GM18505 (cell line): ENCODE results near the gene GRAMD4.
"Not testable (repeated sequence)": the region's sequence is repeated elsewhere in the genome, so short reads cannot be mapped to it uniquely, and the experiment has no call there.

Experiments used
- ATAC-seq: cut with Tn5 transposase; IDR thresholded peaks from one replicate; pipeline ENCODE4 v1.9.1; 2021; ENCODE audit not compliant: unreplicated experiment
- POLR2A ChIP-seq: IDR thresholded peaks from 4 replicates; pipeline ENCODE4 v1.6.1; 2011; ENCODE audit warnings: borderline replicate concordance; ENCODE audit not compliant: insufficient read depth, insufficient read length; ENCODE audit errors: extremely low read depth

GRAMD4 gene

DNA sequence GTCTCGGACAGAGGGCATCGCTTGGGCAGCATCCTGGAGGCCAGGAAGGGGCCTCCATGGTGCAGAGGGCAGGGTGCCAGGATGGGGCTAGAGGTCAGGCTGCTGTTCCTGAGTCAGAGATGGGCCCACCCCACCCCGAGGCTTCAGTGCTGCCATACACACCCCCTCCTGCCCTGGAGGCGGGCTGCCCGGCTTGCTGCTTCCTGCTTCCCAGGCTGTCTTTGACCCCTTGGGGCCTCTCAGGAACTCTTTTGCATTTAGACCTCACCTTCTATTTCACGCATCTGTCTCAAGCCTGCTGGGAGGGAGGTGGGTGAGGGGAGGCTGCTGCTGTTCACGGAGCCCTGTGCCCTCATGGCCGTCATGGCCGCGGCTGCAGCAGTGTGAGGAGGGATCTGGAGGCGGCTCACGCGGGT lies 6.6 kb upstream of the GRAMD4 start:
- peak; percentile 51 for TF ChIP-seq POLR2A
- ATAC-seq = no peak

- no peak for ATAC-seq
- peak; percentile 28 for TF ChIP-seq POLR2A
These were observed 5.9 kb upstream of the GRAMD4 start for GRCh38 chr22:46614025-46614931.

- ATAC-seq = no peak
- TF ChIP-seq POLR2A = no peak
These were observed 2.8 kb upstream of the GRAMD4 start for GRCh38 chr22:46617207-46617985.

- ATAC-seq = no peak
- no peak for TF ChIP-seq POLR2A
These were observed 2.1 kb upstream of the GRAMD4 start for GRCh38 chr22:46617986-46618647.

DNA sequence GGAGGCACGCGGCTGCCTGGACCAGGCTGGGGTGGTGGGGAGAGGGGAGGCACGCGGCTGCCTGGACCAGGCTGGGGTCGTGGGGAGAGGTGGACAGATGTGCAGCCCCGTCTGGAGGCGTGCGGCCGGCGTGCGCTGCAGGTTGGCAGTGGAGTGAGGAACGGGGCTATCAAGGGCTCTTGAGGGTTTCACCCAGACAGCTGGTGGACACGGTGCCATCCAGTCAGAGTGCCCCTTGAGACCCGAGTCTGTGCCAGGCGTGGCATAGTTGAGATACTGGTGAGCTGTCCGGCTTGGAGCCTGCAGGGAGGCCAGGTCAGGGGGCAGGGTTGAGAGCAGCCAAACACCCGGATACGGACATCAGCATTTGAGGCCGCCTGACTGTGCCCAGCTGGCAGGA lies 1.5 kb upstream of the GRAMD4 start:
- TF ChIP-seq POLR2A = no peak
- no peak for ATAC-seq

- no peak for TF ChIP-seq POLR2A
- no peak for ATAC-seq
These were observed 851 bp upstream of the GRAMD4 start for GRCh38 chr22:46619240-46619829.

GRCh38 chr22:46620588-46621242 lies 529 bp downstream of the GRAMD4 start:
- ATAC-seq = no peak
- no peak for TF ChIP-seq POLR2A

DNA sequence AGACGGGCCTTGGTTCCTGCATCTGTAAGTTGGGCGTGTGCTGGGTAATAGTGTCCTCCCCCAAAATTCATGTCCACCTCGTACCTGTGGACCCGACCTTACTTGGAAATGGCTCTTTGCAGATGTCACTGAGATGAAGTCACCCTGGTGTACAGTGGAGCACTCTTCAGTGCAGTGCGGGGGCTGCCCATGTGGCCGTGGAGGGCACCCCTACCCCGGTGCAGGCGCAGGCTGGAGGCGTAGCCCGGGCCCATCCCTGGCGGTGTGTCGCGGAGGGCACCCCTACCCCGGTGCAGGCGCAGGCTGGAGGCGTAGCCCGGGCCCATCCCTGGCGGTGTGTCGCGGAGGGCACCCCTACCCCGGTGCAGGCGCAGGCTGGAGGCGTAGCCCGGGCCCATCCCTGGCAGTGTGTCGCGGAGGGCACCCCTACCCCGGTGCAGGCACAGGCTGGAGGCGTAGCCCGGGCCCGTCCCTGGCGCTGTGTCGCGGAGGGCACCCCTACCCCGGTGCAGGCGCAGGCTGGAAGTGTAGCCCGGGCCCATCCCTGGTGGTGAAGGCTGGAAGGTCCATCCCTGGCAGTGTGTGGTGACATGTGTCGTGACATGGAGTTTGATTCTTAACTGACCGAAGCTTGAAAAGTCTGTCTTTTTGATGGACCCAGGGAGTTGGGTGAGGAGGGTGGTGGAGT lies 1.2 kb downstream of the GRAMD4 start:
- not testable (repeated sequence) for ATAC-seq

DNA sequence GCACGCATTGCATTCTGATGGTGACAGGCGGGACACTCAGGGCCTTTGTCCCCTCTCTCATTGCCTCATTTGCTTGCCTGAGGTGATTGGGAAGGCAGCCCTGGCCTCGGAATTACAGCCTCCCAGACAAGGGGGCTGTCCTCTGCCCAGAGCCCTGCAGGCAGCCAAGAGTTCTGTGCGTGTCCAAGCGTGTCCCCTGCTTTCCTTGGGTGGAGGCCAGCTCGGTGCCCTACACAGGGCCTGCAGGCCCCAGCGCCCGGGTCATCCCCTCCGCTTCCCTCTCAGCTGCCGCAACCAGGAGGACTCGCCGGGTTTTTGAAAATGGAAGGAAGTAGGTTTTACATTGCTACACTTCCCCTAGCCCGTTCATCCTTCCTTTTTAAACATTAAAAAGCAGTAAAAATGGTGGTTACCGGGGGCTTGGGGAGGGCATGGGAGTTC lies 1.9 kb downstream of the GRAMD4 start:
- no peak for TF ChIP-seq POLR2A
- no peak for ATAC-seq

- TF ChIP-seq POLR2A = no peak
- no peak for ATAC-seq
These were observed 5.1 kb downstream of the GRAMD4 start for GRCh38 chr22:46625113-46625842.

GRCh38 chr22:46625843-46626349 lies 5.7 kb downstream of the GRAMD4 start:
- no peak for TF ChIP-seq POLR2A
- ATAC-seq = no peak
